Spleen (tissue), 13 donors: ENCODE measurements around the gene C1QL1. TPM values are rescaled to one million over a fixed set of nuclear protein-coding genes. Genes with fewer than 3 reads are reported as not detected.

ENCODE experiments used
- DNase-seq: peaks from one replicate; pipeline ENCODE4 v3.0.0-alpha.2; 2020
- H3K27ac ChIP-seq, 8 donors: fragments of 200-600 bp; sonication (generic) in 7 of 8; 1 replicate in 4 of 8; 2 replicates in 4 of 8; pipeline versions ENCODE4 v1.5.0 to v1.8.0; 2016 to 2021; ENCODE audit warnings: inconsistent platforms in 4 of 8, mild to moderate bottlenecking in 4 of 8, moderate library complexity in 1 of 8
- H3K27me3 ChIP-seq, 7 donors: fragments of 200-600 bp; sonication (generic) in 6 of 7; replicated peaks in 1 of 7; 1 replicate in 4 of 7; 2 replicates in 3 of 7; pipeline versions ENCODE4 v1.5.0 to v1.8.0; 2016 to 2021; ENCODE audit warnings: inconsistent platforms in 3 of 7, mild to moderate bottlenecking in 1 of 7
- H3K36me3 ChIP-seq, 6 donors: fragments of 200-600 bp; sonication (generic) in 5 of 6; 1 replicate in 4 of 6; 2 replicates in 2 of 6; pipeline versions ENCODE4 v1.5.0 to v1.8.0; 2016 to 2021; ENCODE audit warnings: inconsistent platforms in 2 of 6
- H3K4me1 ChIP-seq, 6 donors: fragments of 200-600 bp; sonication (generic) in 5 of 6; 1 replicate in 3 of 6; 2 replicates in 3 of 6; pipeline versions ENCODE4 v1.5.0 to v1.8.0; 2016 to 2021; ENCODE audit warnings: inconsistent platforms in 3 of 6
- H3K4me3 ChIP-seq, 8 donors: fragments of 200-600 bp; sonication (generic) in 7 of 8; 1 replicate in 4 of 8; 2 replicates in 4 of 8; pipeline versions ENCODE4 v1.5.0 to v1.8.0; 2016 to 2021; ENCODE audit warnings: inconsistent platforms in 4 of 8, mild to moderate bottlenecking in 4 of 8, moderate library complexity in 2 of 8
- H3K9me3 ChIP-seq, 8 donors: fragments of 200-600 bp; sonication (generic) in 7 of 8; 1 replicate in 4 of 8; 2 replicates in 4 of 8; pipeline versions ENCODE4 v1.5.0 to v1.8.0; 2016 to 2021; ENCODE audit warnings: inconsistent platforms in 4 of 8
- POLR2A ChIP-seq, 3 donors: fragments of 450-650 bp; IDR thresholded peaks; one replicate each; pipeline ENCODE4 v1.5.1; 2017; ENCODE audit warnings: antibody characterized with exemption in 3 of 3, mild to moderate bottlenecking in 1 of 3
- POLR2AphosphoS5 ChIP-seq, 3 donors: sonication (generic); formaldehyde crosslinking; IDR thresholded peaks; one replicate each; pipeline ENCODE4 v1.5.1; 2017; ENCODE audit warnings: antibody characterized with exemption in 3 of 3
- WGBS, 5 donors: extraction: QIAGEN DNeasy Blood & Tissue Kit in 3 of 5; methylation state at CpG; one replicate each; pipeline versions ENCODE4 v1.1.5 to v1.1.7; 2013 to 2018; 5-methylcytosine and 5-hydroxymethylcytosine counted together
- intact Hi-C: fragments of 100-400 bp; cut with DNase I; formaldehyde crosslinking; loops from one replicate; pipeline ENCODE4 v1.15.0; 2023; ENCODE audit warnings: low total_unique reads
- long read RNA-seq, 2 donors: transcript quantifications; one replicate each; lab custom pipeline, GENCODE V29; 2026
- polyA plus RNA-seq, 3 donors: library from polyadenylated mRNA; stranded (reverse); fragments of 200-250 nt; gene quantifications; one replicate each; pipeline ENCODE4 v1.2.1, GENCODE V29; 2013
- total RNA-seq, 7 donors: library from RNA; depleted of rRNA in 3 of 7; stranded (reverse); fragments of >200 nt in 3 of 7; fragmentation: NEBNext Ultra II Directional in 4 of 7; extraction: Animal tissue kit (Norgen Biotek cat#: 25700) in 4 of 7; gene quantifications; one replicate each; pipeline versions ENCODE4 v1.1.0 to v1.2.1, GENCODE V29; 2016 to 2021
- TF ChIP-seq, protein P1 (sequence below), 11 experiments: fragments of 200-600 bp in 7 of 11; fragments of 450-650 bp in 4 of 11; sonication (generic) in 4 of 11; IDR thresholded peaks in 8 of 11; conservative IDR thresholded peaks in 3 of 11; 1 replicate in 7 of 11; 2 replicates in 4 of 11; pipeline versions ENCODE4 v1.4.0 to v1.8.0; 2016 to 2021; ENCODE audit warnings: antibody characterized with exemption in 11 of 11, inconsistent platforms in 4 of 11, mild to moderate bottlenecking in 1 of 11
- donor health status: healthy with polysubstance abuse.
- donor health status: DM: no; HTN: no; CAD: no; lungs with moderate emphysema.
- donor health status: DM: no; HTN: no; CAD: no.
- donor health status: Bipolar disorder and iron deficiency.
- donor health status: healthy.
- donor health status: DM: no; HTN: no; CAD: no.
- donor health status: DM: yes; HTN: yes; CAD: no.

Gene C1QL1
- under 1 TPM in 1 of 7 donors, not detected in 6; 0.20 TPM for total RNA-seq
- polyA plus RNA-seq = under 1 TPM in 1 of 3 donors, not detected in 2; 0.38 TPM
- long read RNA-seq, donor 1, partial matches to known transcripts = 0 of 3 reads
- long read RNA-seq, donor 1, other reads (novel, unspliced or antisense) = 0 of 3 reads
- long read RNA-seq, donor 2, partial matches to known transcripts = 0 of 4 reads
- long read RNA-seq, donor 2, other reads (novel, unspliced or antisense) = 0 of 4 reads

DNA sequence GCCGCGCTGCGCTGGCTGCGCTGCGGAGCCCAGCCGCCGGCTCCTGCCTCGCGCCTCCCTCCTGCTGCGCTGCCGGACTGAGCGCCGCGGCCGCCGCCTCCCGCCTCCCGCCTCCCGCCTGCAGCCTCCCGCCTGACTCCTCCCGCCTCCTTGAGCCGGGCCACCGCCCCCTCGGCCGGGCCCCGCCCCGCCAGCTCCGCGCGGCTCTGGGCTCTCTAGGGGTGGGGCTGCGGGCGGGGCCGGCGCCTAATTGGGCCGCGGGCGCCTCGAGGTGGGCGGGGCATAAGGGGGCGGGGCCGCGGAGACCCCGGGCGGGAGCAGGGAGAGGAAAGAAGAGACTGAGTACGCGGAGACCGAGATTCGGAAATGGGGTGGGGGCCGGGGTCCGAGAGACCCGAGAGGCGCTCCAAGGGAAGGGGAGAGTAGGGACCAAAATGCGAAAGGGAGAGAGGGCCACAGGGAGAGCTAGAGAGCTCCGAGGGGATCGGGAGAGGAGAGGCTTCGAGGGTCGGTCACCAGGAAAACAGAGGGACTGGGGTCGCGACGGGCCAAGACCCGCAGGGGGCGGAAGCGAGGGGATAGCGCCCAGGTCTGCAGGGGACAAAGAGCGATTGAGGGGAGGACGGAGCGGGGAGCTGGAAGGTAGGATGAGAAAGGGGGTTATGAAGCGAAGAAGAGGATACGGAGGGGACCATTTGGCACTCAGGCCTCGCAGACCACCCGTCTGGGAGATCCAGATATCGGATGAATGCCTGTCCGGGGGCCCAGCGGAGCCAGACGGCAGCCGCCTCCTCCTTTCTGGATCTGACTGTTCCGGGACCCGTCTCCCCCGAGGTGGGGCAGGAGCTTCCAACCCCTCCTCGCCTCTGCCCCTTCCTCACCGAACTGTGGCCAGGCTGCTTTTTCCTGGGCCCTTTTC, at the start of gene C1QL1:
TSS of gene C1QL1 (minus strand) at position 79 of the 919 bp plus-strand sequence. CDS start 255 bp downstream, outside the sequence.
- intact Hi-C loops = loop anchor here (5.0 kb wide), 1 partner anchor 49 kb away; no protein-coding TSS in a partner anchor
- TF ChIP-seq, protein P1, sequence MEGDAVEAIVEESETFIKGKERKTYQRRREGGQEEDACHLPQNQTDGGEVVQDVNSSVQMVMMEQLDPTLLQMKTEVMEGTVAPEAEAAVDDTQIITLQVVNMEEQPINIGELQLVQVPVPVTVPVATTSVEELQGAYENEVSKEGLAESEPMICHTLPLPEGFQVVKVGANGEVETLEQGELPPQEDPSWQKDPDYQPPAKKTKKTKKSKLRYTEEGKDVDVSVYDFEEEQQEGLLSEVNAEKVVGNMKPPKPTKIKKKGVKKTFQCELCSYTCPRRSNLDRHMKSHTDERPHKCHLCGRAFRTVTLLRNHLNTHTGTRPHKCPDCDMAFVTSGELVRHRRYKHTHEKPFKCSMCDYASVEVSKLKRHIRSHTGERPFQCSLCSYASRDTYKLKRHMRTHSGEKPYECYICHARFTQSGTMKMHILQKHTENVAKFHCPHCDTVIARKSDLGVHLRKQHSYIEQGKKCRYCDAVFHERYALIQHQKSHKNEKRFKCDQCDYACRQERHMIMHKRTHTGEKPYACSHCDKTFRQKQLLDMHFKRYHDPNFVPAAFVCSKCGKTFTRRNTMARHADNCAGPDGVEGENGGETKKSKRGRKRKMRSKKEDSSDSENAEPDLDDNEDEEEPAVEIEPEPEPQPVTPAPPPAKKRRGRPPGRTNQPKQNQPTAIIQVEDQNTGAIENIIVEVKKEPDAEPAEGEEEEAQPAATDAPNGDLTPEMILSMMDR (IDR thresholded peaks at IDR 0.05 in 8 of 11, conservative IDR thresholded peaks at IDR 0.05 in 3 of 11) = peak in 1 of 11 experiments; percentile 12
- TF ChIP-seq POLR2AphosphoS5 (IDR thresholded peaks at IDR 0.05) (peak in 2 of 3 donors; percentile 25 to 38), POLR2A (IDR thresholded peaks at IDR 0.05) (no peak)
- peaks cover 19 to 53% (median 38%) of the 10 kb centered on the region in 6 donors for H3K4me1 ChIP-seq
- peak; percentile 94 for DNase-seq
- H3K4me3 ChIP-seq = peak within 1 kb of the TSS; percentile 12 to 68 (median 39)
- no peaks in the 10 kb centered on the region for H3K9me3 ChIP-seq
- WGBS, 5 donors = 1 to 4% (median 3%) methylated on average over 48 to 81 of the region's 81 CpGs
- no peak within 1 kb of the TSS for H3K27ac ChIP-seq
- H3K36me3 ChIP-seq = no peaks in the 10 kb centered on the region
- peaks cover 4 to 100% (median 63%) of the 10 kb centered on the region in 7 donors for H3K27me3 ChIP-seq

DNA sequence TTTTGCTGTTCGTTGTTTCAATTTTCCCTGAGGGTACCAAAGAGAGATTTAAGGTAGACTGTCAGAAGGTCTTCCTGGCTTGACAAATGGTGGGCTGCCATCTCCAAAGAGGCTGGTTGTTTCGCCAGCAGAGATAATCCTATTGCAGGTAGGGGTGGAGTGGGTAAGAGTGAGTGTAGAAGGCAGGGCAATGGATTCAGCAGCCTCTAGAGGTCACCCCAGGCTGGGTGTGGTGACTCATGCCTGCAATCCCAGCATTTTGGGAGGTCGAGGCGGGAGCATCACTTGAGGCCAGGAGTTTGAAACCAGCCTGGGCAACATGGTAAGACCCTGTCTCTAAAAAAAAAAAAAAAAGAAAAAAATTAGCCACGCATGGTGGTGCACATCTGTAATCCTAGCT, 48.7 kb upstream of the C1QL1 start:
- Histone ChIP-seq H3K27ac (no peak overlapping the region), H3K9me3 (no peaks in the 10 kb centered on the region), H3K36me3 (no peaks in the 10 kb centered on the region), H3K4me3 (no peak overlapping the region), H3K27me3 (peaks cover 0 to 49% (median 32%) of the 10 kb centered on the region in 7 donors), H3K4me1 (peaks cover 14 to 41% (median 32%) of the 10 kb centered on the region in 6 donors)
- TF ChIP-seq, protein P1 (IDR thresholded peaks at IDR 0.05 in 8 of 11, conservative IDR thresholded peaks at IDR 0.05 in 3 of 11) = no peak
- no peak for TF ChIP-seq POLR2AphosphoS5 (IDR thresholded peaks at IDR 0.05)
- TF ChIP-seq POLR2A (IDR thresholded peaks at IDR 0.05) = no peak
- DNase-seq = no peak
- 75 to 80% (median 79%) methylated on average over 5 of the region's 5 CpGs for WGBS, 5 donors
- intact Hi-C loops = loop anchor here (5.0 kb wide), 1 partner anchor 50 kb away; the partner anchor contains the start of gene C1QL1

DNA sequence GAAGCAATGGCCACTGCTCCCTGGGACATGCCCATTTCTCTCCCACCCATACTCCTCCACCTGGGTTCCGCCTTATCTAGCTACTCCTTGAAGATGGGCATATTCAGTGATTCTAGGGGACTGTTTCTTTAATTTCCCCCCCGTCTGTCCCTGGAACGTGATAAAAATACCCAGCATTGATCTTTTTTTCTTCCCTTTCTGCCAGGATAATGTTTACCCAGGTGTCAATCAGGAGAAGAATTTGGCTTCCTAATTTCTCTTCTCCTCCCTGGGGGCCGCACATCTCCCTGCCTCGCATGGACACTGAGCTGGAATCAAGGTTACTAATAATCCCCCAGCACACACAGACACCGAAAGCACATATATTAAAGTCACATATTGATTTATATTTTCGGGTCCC, 48.1 kb upstream of the C1QL1 start:
- no peaks in the 10 kb centered on the region for H3K9me3 ChIP-seq
- peaks cover 0 to 43% (median 27%) of the 10 kb centered on the region in 7 donors for H3K27me3 ChIP-seq
- TF ChIP-seq, protein P1 (IDR thresholded peaks at IDR 0.05 in 8 of 11, conservative IDR thresholded peaks at IDR 0.05 in 3 of 11) = no peak
- no peak for TF ChIP-seq POLR2AphosphoS5 (IDR thresholded peaks at IDR 0.05)
- TF ChIP-seq POLR2A (IDR thresholded peaks at IDR 0.05) = no peak
- H3K4me3 ChIP-seq = no peak overlapping the region
- 75 to 84% (median 78%) methylated on average over 7 of the region's 7 CpGs for WGBS, 5 donors
- H3K36me3 ChIP-seq = no peaks in the 10 kb centered on the region
- DNase-seq = no peak
- H3K27ac ChIP-seq = no peak overlapping the region
- intact Hi-C loops = loop anchor here (5.0 kb wide), 1 partner anchor 49 kb away; the partner anchor contains the start of gene C1QL1
- peaks cover 8 to 35% (median 26%) of the 10 kb centered on the region in 6 donors for H3K4me1 ChIP-seq
